Neural cell (in vitro differentiated cells): ENCODE measurements around the gene GNG2. TPM values are rescaled to one million over a fixed set of nuclear protein-coding genes. Genes with fewer than 3 reads are reported as not detected.

Source experiments
- H2AFZ ChIP-seq: fragments of 200-600, 300-800 bp; sonication (generic), shearing (Covaris generic); 2 replicates; pipeline ENCODE4 v1.6.0; 2014; ENCODE audit warnings: low read depth, mild to moderate bottlenecking, antibody characterized with exemption, low read length, moderate library complexity
- H3F3A ChIP-seq: fragments of 200-600 bp; shearing (Covaris generic); 2 replicates; pipeline ENCODE4 v1.6.1; 2016; ENCODE audit warnings: mild to moderate bottlenecking, moderate library complexity, mixed read lengths, antibody characterized with exemption, low read length; ENCODE audit not compliant: insufficient read depth, poor library complexity, severe bottlenecking
- H3K27ac ChIP-seq: fragments of 200-600, 300-800 bp; sonication (generic), shearing (Covaris generic); 2 replicates; pipeline ENCODE4 v1.5.1; 2014; ENCODE audit warnings: mild to moderate bottlenecking, low read length, moderate library complexity
- H3K27me3 ChIP-seq: fragments of 300-800, 200-600 bp; sonication (generic), shearing (Covaris generic); 2 replicates; pipeline ENCODE4 v1.6.0; 2014; ENCODE audit warnings: mild to moderate bottlenecking, low read depth, low read length, moderate library complexity; ENCODE audit not compliant: insufficient read depth
- H3K36me3 ChIP-seq: fragments of 300-800, 200-600 bp; sonication (generic), shearing (Covaris generic); 2 replicates; pipeline ENCODE4 v1.5.1; 2014; ENCODE audit warnings: mild to moderate bottlenecking, antibody characterized with exemption, low read length, moderate library complexity; ENCODE audit not compliant: insufficient read depth
- H3K4me2 ChIP-seq: fragments of 300-800, 200-600 bp; sonication (generic), shearing (Covaris generic); 2 replicates; pipeline ENCODE4 v1.6.0; 2014; ENCODE audit warnings: mild to moderate bottlenecking, low read length
- H3K4me3 ChIP-seq: fragments of 300-800, 200-600 bp; sonication (generic), shearing (Covaris generic); 2 replicates; pipeline ENCODE4 v1.5.1; 2014; ENCODE audit warnings: mild to moderate bottlenecking, low read length, moderate library complexity
- H3K79me2 ChIP-seq: fragments of 200-600 bp; shearing (Covaris generic); replicated peaks from 2 replicates; pipeline ENCODE4 v1.6.0; 2014; ENCODE audit warnings: mild to moderate bottlenecking, low read length, moderate library complexity; ENCODE audit not compliant: insufficient read depth
- H3K9ac ChIP-seq: fragments of 300-800, 200-600 bp; sonication (generic), shearing (Covaris generic); 2 replicates; pipeline ENCODE4 v1.6.1; 2016; ENCODE audit warnings: mild to moderate bottlenecking, low read length, mixed read lengths
- H3K9me2 ChIP-seq: fragments of 200-600 bp; shearing (Covaris generic); 2 replicates; pipeline ENCODE4 v1.6.1; 2016; ENCODE audit warnings: mild to moderate bottlenecking, low read length, mixed read lengths; ENCODE audit not compliant: insufficient read depth
- H3K9me3 ChIP-seq: fragments of 200-600, 300-800 bp; sonication (generic), shearing (Covaris generic); 2 replicates; pipeline ENCODE4 v1.6.1; 2016; ENCODE audit warnings: mild to moderate bottlenecking, mixed run types, low read length, moderate library complexity, mixed read lengths
- H4K20me1 ChIP-seq: fragments of 200-600 bp; shearing (Covaris generic); 2 replicates; pipeline ENCODE4 v1.6.1; 2016; ENCODE audit warnings: mild to moderate bottlenecking, mixed run types; ENCODE audit not compliant: insufficient read depth
- CTCF ChIP-seq: fragments of 450-650 bp; IDR thresholded peaks from 2 replicates; pipeline ENCODE4 v1.5.1; 2014; ENCODE audit warnings: antibody characterized with exemption, mild to moderate bottlenecking, moderate library complexity; ENCODE audit not compliant: poor library complexity, severe bottlenecking
- EP300 ChIP-seq: fragments of 450-650 bp; conservative IDR thresholded peaks from 2 replicates; pipeline ENCODE4 v1.6.1; 2014; ENCODE audit warnings: antibody characterized with exemption, mild to moderate bottlenecking, moderate library complexity; ENCODE audit not compliant: poor library complexity, severe bottlenecking
- EZH2 ChIP-seq: fragments of 200-600, 300-800 bp; shearing (Covaris generic), sonication (generic); IDR thresholded peaks from 2 replicates; pipeline ENCODE4 v1.6.1; 2014; ENCODE audit warnings: antibody characterized with exemption, low read length, borderline replicate concordance, mild to moderate bottlenecking; ENCODE audit not compliant: insufficient read depth, poor library complexity, severe bottlenecking
- MXI1 ChIP-seq: fragments of 450-650 bp; conservative IDR thresholded peaks from 2 replicates; pipeline ENCODE4 v1.6.1; 2014; ENCODE audit warnings: antibody characterized with exemption, mild to moderate bottlenecking; ENCODE audit not compliant: poor library complexity, severe bottlenecking
- POLR2AphosphoS5 ChIP-seq: IDR thresholded peaks from 2 replicates; pipeline ENCODE4 v1.6.1; 2012
- RAD21 ChIP-seq: fragments of 450-650 bp; conservative IDR thresholded peaks from 2 replicates; pipeline ENCODE4 v1.6.1; 2014; ENCODE audit warnings: antibody characterized with exemption, mild to moderate bottlenecking, moderate library complexity
- REST ChIP-seq: IDR thresholded peaks from 2 replicates; pipeline ENCODE4 v1.6.1; 2012; ENCODE audit warnings: borderline replicate concordance
- SMC3 ChIP-seq: fragments of 450-650 bp; conservative IDR thresholded peaks from 2 replicates; pipeline ENCODE4 v1.6.1; 2014; ENCODE audit warnings: antibody characterized with exemption, mild to moderate bottlenecking, moderate library complexity; ENCODE audit not compliant: poor library complexity
- TAF1 ChIP-seq: IDR thresholded peaks from 2 replicates; pipeline ENCODE4 v1.6.1; 2012; ENCODE audit warnings: low read depth
- polyA plus RNA-seq: library from polyadenylated mRNA; depleted of rRNA; stranded (reverse); fragments of >200 nt; gene quantifications from 2 replicates; pipeline ENCODE4 v1.2.3, GENCODE V29; 2014

Gene GNG2
- polyA plus RNA-seq, 1 donor from 2014 or later = 515 TPM

- Histone ChIP-seq H3K36me3 (peaks cover 8% of the 10 kb centered on the region), H3K4me2 (no peak overlapping the region)
These were observed 138.7 kb downstream of the GNG2 start for GRCh38 chr14:51999084-51999483.

GRCh38 chr14:52000019-52000582, 139.7 kb downstream of the GNG2 start:
- no peak overlapping the region for H3K27ac ChIP-seq
- no peaks in the 10 kb centered on the region for H3K9me3 ChIP-seq
- no peaks in the 10 kb centered on the region for H3F3A ChIP-seq
- H3K4me3 ChIP-seq = no peak overlapping the region
- H2AFZ ChIP-seq = no peak overlapping the region
- H3K36me3 ChIP-seq = peaks cover 8% of the 10 kb centered on the region
- H4K20me1 ChIP-seq = no peaks in the 10 kb centered on the region
- TF ChIP-seq SMC3 (no peak), RAD21 (no peak), POLR2AphosphoS5 (no peak), EZH2 (no peak), REST (no peak), MXI1 (no peak), TAF1 (no peak), EP300 (no peak)
- H3K4me2 ChIP-seq = no peak overlapping the region
- H3K9me2 ChIP-seq = no peaks in the 10 kb centered on the region
- H3K9ac ChIP-seq = no peak overlapping the region
- H3K27me3 ChIP-seq = no peaks in the 10 kb centered on the region
- H3K79me2 ChIP-seq = peaks cover 16% of the 10 kb centered on the region

More at GRCh38 chr14:51999084-51999483, 138.7 kb downstream of the GNG2 start:
- no peaks in the 10 kb centered on the region for H3K9me3 ChIP-seq
- H3K4me3 ChIP-seq = no peak overlapping the region
- TF ChIP-seq REST (no peak), MXI1 (no peak), SMC3 (no peak), POLR2AphosphoS5 (no peak), TAF1 (no peak), EZH2 (no peak), RAD21 (no peak), EP300 (no peak), CTCF (no peak)
- peaks cover 20% of the 10 kb centered on the region for H3K79me2 ChIP-seq
- H3K27me3 ChIP-seq = no peaks in the 10 kb centered on the region
- H3K27ac ChIP-seq = no peak overlapping the region
- no peaks in the 10 kb centered on the region for H4K20me1 ChIP-seq
- no peaks in the 10 kb centered on the region for H3F3A ChIP-seq
- no peak overlapping the region for H3K9ac ChIP-seq
- H2AFZ ChIP-seq = no peak overlapping the region
- H3K9me2 ChIP-seq = no peaks in the 10 kb centered on the region
